ENCODE measurements around the gene SF3A1. TPM values are rescaled to one million over a fixed set of nuclear protein-coding genes. Genes with fewer than 3 reads are reported as not detected.

SF3A1 gene
- total RNA-seq, 2 donors from 2014 or later = 317 to 372 TPM

DNA sequence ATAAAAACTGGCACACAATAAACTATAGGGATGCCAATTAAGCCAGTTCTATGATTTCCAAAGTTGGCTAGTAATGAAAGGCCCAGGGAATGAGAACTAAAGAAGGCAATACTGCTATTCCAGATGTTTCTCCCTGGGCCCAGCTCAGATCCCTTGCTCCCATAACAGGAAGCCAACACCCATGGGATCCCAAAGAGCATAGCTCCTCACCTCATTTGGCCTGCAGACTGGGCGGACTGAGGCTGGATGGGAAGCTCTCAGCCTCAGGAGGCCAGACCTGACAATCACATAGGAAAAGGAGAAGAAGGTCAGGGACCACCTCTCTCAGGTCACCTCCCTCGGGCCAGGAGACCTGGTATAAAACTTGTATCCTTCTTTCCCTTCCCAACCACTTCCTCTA is 35.2 kb downstream of the SF3A1 start:
- Mint-ChIP-seq H3K4me1 (peaks cover 78% of the 10 kb centered on the region), H3K27ac (peak overlapping the region; percentile 74), H3K4me3 (no peak overlapping the region), H3K36me3 (ENCODE audit: low read depth) (peaks cover 8% of the 10 kb centered on the region), H3K27me3 (no peaks in the 10 kb centered on the region)
- DNase-seq = no peak
- no peak for ATAC-seq
- no peaks in the 10 kb centered on the region for H3K9me3 ChIP-seq (ENCODE audit: control insufficient read depth, low read length, poor library complexity, severe bottlenecking)

DNA sequence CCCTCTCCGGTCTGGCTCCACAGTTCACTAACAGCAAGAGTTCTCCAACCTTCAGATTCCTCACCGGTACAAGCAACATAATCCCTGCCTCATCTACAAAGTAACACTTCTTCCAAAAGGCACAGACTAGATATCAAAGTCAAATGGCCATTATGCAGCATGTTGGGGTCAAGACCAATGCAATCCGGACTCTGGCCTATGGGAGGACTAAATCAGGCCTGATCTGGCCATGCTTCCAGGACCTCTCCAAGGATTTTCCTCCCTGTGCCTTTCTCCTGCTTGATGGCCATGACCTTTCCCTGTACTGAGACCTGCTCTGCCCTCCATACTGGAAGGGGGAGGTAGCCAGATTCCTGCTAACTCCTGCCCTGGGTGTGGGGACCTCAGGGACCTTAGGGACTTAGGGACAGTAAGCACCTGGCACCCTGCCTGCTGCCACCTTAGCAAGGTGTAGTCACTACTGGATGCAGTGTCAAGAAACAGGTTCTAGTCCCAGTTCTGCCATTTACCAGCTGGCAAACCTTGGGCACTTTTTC is 36.6 kb downstream of the SF3A1 start:
- ATAC-seq (no peak), DNase-seq (no peak)
- peak overlapping the region; percentile 86 for H3K27ac Mint-ChIP-seq
- no peaks in the 10 kb centered on the region for H3K27me3 Mint-ChIP-seq
- no peak overlapping the region for H3K4me3 Mint-ChIP-seq
- H3K9me3 ChIP-seq (ENCODE audit: control insufficient read depth, low read length, poor library complexity, severe bottlenecking) = no peaks in the 10 kb centered on the region
- peaks cover 83% of the 10 kb centered on the region for H3K4me1 Mint-ChIP-seq
- peaks cover 8% of the 10 kb centered on the region for H3K36me3 Mint-ChIP-seq (ENCODE audit: low read depth)

DNA sequence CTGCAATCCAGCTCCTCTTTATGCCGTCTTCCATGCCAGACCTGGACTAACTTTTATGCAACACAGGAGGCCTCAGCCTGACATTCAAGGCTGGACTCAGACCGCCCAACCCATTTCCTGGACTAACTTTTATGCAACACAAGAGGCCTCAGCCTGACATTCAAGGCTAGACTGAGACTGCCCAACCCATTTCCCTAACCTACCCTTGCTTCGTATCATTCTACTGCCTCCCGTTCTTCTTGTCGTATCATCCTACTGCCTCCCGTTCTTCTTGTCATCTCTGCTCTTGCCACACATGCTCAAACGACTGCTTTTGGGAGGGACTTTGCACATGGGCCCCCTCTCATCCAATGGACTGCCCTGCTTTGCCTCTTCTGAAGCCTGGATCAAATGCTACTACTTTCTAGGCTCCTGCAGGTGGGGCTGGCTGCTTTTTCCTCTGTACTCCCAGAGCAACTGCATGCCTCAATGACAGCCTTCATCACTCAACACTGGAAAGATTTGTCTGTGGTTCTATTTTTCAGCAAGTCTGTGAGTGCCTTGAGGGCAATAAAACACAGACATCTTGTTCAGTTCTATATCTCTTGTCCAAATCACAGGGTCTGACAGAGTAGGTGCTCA is 37.8 kb downstream of the SF3A1 start:
- Mint-ChIP-seq H3K27me3 (no peaks in the 10 kb centered on the region), H3K36me3 (ENCODE audit: low read depth) (peaks cover 8% of the 10 kb centered on the region), H3K4me3 (peak overlapping the region; percentile 53), H3K4me1 (peaks cover 80% of the 10 kb centered on the region), H3K27ac (peak overlapping the region; percentile 86)
- ATAC-seq (no peak), DNase-seq (no peak)
- no peaks in the 10 kb centered on the region for H3K9me3 ChIP-seq (ENCODE audit: control insufficient read depth, low read length, poor library complexity, severe bottlenecking)

DNA sequence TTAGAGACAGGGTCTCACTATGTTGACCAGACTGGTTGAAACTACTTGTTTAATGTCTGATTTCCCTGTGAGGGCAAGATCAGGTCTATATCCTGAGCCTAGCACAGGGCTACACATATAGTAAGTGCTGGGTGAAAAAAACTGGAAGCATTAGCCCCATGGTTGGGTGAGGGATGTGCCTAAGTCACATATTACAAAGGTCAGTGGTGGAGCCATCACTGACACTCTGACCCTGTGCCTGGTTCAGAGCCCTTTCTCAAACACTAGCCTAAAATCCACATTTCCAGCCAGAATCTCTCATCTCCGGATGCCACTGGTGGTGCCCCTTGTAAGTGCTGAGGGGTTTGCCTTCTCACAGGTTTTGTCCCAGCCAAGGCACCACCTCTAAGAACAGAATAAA is 38.9 kb downstream of the SF3A1 start:
- no peaks in the 10 kb centered on the region for H3K27me3 Mint-ChIP-seq
- DNase-seq (no peak), ATAC-seq (no peak)
- no peaks in the 10 kb centered on the region for H3K9me3 ChIP-seq (ENCODE audit: control insufficient read depth, low read length, poor library complexity, severe bottlenecking)
- peaks cover 8% of the 10 kb centered on the region for H3K36me3 Mint-ChIP-seq (ENCODE audit: low read depth)
- H3K27ac Mint-ChIP-seq = peak overlapping the region; percentile 86
- H3K4me3 Mint-ChIP-seq = no peak overlapping the region
- peaks cover 74% of the 10 kb centered on the region for H3K4me1 Mint-ChIP-seq

DNA sequence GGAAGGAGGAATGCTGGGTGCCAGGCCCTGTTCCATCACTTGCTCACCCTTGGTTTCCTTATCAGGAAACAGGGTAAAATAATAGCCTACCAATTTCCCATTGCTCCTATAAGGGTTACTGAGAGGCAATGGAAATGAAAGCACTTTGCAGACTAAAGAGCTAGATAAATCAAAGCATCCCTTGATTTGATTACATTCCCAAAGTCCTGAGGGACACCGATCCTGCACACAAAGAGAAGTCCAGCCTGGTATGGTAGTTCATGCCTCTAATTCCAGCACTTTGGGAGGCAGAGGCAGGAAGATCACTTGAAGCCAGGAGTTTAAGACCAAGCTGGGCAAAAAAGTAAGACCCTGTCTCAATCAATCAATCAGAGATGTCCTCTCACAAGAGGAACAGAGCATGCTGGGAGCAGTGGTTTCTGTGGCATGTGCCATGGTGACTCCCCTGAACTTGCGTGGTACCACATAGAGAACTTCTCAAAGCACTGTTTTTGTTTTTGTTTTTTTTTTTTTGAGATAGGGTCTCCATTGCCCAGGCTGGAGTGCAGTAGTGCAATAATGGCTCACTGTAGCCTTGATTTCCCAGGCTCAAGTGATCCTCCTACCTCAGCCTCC is 40.6 kb downstream of the SF3A1 start:
- DNase-seq = no peak
- H3K27ac Mint-ChIP-seq = peak overlapping the region; percentile 86

DNA sequence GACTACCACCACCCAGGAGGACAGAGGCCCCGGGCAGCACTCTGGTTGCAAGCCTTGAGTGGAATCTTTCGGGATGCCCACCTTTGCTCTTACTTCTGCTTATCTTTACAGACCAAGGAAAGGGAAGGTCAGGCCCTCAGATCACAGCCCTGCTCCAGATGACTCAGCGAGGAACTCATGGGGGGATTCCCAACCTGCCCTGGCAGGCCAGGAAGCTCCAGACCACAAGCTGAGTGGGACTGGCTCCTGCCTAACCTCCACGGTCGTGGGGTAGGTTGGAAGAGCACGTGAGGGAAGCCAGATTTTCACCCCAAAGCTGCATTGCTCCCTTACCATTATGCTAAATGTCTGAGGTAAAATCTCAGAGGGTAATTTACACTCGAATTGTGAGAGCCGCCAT is 41.8 kb downstream of the SF3A1 start:
- DNase-seq = peak; percentile 36 to 63 (median 43)
- peaks cover 11% of the 10 kb centered on the region for H3K36me3 Mint-ChIP-seq (ENCODE audit: low read depth)
- peak overlapping the region; percentile 61 for H3K4me3 Mint-ChIP-seq

More for the DNA sequence above, 40.6 kb downstream of the SF3A1 start:
- H3K4me3 Mint-ChIP-seq = peak overlapping the region; percentile 61
- H3K9me3 ChIP-seq (ENCODE audit: control insufficient read depth, low read length, poor library complexity, severe bottlenecking) = no peaks in the 10 kb centered on the region
- no peak for ATAC-seq
- no peaks in the 10 kb centered on the region for H3K27me3 Mint-ChIP-seq
- H3K4me1 Mint-ChIP-seq = peaks cover 82% of the 10 kb centered on the region
- H3K36me3 Mint-ChIP-seq (ENCODE audit: low read depth) = peaks cover 11% of the 10 kb centered on the region

DNA sequence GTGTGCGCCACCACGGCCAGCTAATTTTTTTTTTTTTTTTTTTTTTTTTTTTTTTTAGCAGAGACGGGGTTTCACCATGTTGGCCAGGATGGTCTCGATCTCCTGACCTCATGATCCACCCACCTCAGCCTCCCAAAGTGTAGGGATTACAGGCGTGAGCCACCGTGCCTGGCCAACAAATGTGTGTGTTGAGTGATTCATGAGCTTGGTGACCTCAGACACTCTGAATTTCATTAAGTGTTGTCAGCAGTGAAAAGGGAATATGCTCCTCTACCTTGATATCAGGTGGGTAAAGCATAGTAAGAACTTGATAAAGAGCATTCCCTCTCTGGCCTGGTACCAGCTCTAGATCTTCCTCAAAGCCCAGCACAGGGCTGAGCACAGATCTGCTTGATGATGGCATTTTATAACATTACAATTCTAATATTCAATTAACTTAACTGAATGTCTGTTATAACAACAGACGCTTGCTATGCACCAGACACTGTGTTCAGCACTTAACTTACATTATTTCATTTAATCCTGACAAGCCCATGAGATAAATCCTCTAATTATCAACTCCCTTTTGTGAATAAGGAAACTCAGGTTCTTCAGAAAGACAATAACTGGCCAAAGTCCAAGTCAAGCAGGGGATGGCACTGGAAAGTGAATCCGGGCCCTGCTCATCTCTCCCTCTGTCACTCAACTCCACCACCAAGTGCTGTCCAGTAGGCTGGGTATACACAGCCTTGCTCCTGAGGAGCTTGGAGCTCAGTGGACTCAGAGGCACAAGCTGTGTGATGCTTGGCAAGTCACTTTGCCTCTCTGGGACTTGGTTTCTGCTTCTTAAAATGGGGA is 42.9 kb downstream of the SF3A1 start:
- Mint-ChIP-seq H3K27ac (peak overlapping the region; percentile 86), H3K4me3 (peak overlapping the region; percentile 61), H3K27me3 (no peaks in the 10 kb centered on the region), H3K4me1 (peaks cover 77% of the 10 kb centered on the region), H3K36me3 (ENCODE audit: low read depth) (peaks cover 6% of the 10 kb centered on the region)
- no peak for DNase-seq
- no peaks in the 10 kb centered on the region for H3K9me3 ChIP-seq (ENCODE audit: control insufficient read depth, low read length, poor library complexity, severe bottlenecking)
- ATAC-seq = no peak

More for the DNA sequence above, 41.8 kb downstream of the SF3A1 start:
- Mint-ChIP-seq H3K4me1 (peaks cover 84% of the 10 kb centered on the region), H3K27me3 (no peaks in the 10 kb centered on the region), H3K27ac (peak overlapping the region; percentile 86)
- peak; percentile 89 for ATAC-seq
- no peaks in the 10 kb centered on the region for H3K9me3 ChIP-seq (ENCODE audit: control insufficient read depth, low read length, poor library complexity, severe bottlenecking)

DNA sequence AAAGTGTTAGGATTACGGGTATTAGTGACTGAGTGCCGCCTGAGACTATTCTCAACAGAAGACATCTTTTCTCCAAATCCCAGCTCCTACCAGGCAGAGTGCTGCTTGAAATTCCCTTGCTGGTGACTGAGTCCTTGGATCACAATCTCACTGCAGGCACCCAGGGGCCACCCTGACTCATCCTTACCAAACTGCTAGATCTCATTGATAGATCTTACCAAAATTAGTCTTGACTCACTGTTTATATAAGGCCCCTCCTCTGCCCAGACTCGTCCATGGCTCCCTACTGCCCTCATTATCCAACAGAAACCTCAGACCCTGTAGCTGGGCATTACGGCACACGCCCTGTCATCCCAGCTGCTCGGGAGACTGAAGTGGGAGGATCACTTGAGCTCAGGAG is 44.6 kb downstream of the SF3A1 start:
- H3K27me3 Mint-ChIP-seq = no peaks in the 10 kb centered on the region
- H3K4me3 Mint-ChIP-seq = peak overlapping the region; percentile 19
- H3K9me3 ChIP-seq (ENCODE audit: control insufficient read depth, low read length, poor library complexity, severe bottlenecking) = no peaks in the 10 kb centered on the region
- no peak for ATAC-seq
- peak overlapping the region; percentile 86 for H3K27ac Mint-ChIP-seq
- H3K4me1 Mint-ChIP-seq = peaks cover 79% of the 10 kb centered on the region
- peaks cover 4% of the 10 kb centered on the region for H3K36me3 Mint-ChIP-seq (ENCODE audit: low read depth)
- DNase-seq = no peak

DNA sequence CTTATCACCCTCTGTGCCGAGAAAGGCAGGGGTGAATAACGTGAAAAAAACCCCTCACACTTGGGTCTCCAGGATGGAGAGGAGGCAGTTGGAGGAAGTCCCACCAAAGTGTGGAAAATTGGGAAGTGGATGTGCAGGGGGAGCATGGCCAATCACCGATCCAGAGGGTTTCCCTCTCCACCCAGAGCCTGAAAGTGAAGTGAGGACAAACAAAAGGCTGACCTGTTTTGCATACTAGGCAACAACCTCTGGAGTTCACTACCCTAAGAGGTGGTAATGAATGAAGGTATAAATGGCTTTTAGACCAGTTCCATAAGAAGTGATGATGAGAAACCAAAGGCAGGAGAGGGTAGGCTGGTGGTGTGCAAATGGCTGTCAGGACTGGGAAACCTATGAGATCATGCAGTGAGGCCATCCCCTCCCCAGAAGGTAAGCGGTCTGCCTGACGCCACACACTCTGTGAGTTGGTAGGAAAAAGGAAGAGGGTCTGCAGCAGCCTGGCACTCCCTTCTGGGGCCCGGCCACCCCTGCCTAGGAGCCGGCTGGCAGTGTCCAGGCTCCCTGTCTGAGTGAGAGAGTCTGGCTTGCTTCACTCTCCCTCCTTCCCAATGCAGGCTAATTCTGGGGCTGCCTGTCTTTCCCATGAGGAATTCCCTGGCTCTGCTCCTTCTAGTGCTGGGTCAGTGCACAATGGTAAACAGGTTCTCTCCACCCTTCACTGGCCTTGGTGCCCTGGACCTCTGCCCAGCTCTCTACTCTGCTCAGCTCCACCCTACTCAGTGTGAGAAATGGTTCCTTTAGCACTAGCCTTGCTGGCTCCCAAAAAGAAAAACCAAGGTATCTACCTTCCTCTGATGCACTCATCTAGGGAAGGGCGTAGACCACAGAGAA is 45.6 kb downstream of the SF3A1 start:
- Mint-ChIP-seq H3K27ac (peak overlapping the region; percentile 86), H3K27me3 (no peaks in the 10 kb centered on the region), H3K4me1 (peaks cover 83% of the 10 kb centered on the region), H3K4me3 (peak overlapping the region; percentile 86), H3K36me3 (ENCODE audit: low read depth) (peaks cover 4% of the 10 kb centered on the region)
- no peak for ATAC-seq
- no peaks in the 10 kb centered on the region for H3K9me3 ChIP-seq (ENCODE audit: control insufficient read depth, low read length, poor library complexity, severe bottlenecking)
- no peak for DNase-seq

DNA sequence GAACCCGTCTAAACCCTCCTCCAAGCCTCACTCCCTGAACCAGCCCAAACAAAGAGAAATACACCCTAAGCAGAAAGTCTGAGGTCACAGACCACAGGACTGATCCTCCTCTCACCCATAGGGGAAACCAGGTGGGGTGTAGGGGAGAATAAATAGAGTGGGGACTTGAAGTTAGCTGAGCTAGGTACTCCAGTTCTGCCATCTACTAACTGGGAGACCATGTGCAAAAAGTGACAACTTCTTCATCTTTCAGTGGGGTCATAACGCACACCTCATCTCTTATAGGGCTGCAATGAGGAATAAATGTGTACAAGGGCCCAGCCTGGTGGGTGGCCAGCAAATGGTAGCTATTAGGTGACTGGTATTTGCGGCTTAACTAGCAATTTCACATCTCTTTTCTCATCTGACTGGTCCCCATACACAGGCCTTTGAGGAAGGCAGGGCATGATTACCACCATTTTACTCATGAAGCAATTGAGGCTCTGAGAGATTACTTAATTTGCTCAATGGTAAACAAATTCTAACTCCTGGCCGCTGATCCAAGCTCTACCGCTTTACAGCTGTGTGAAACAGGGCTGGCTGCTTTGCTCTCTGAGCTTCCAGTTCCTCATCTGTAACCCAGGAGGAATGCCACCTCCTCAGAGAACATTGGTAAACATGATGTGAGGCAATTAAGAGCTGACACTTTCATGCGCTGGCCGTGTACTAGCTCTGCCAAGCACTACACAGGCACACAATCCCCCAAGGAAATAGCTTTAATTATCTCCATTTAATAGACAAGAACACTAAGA is 46.5 kb downstream of the SF3A1 start:
- Mint-ChIP-seq H3K27ac (peak overlapping the region; percentile 86), H3K36me3 (ENCODE audit: low read depth) (peaks cover 4% of the 10 kb centered on the region), H3K4me3 (peak overlapping the region; percentile 86), H3K27me3 (no peaks in the 10 kb centered on the region), H3K4me1 (peaks cover 83% of the 10 kb centered on the region)
- no peak for DNase-seq
- no peaks in the 10 kb centered on the region for H3K9me3 ChIP-seq (ENCODE audit: control insufficient read depth, low read length, poor library complexity, severe bottlenecking)
- ATAC-seq = peak; percentile 58

DNA sequence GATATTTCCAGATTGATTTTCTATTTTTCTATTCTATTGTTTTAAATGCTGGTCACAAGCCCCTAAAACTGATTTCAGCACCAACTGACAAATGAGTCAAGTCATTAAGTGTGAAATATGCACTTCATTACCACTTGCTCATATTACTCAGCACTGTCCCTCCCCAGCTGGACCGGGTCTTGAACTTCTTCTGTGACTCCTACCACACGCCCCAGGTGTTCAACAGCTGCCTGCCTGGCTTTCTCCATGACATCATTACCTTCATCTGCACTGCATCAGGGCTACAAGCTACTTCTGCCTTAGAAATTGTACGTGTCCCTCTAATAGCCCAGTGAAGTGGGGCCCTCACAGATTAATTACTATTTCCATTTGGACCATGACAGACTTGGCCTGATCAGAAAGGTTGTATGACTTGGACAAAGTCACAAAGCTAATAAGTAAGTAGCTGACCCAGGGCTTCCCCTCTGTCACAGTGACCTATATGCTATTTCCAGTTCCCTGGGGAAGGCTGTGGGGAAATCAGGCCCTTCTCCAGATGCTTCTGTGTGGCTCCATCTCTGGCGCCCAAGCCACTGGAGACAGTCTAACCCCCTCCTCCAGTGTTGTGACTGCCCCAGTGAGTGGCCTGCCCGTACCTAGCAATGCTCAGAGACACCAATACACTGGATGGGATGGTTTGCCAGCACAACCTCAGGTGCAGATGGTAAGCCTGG is 48.0 kb downstream of the SF3A1 start:
- DNase-seq (no peak), ATAC-seq (no peak)
- H3K36me3 Mint-ChIP-seq (ENCODE audit: low read depth) = peaks cover 4% of the 10 kb centered on the region
- H3K4me3 Mint-ChIP-seq = peak overlapping the region; percentile 86
- no peaks in the 10 kb centered on the region for H3K9me3 ChIP-seq (ENCODE audit: control insufficient read depth, low read length, poor library complexity, severe bottlenecking)
- peaks cover 86% of the 10 kb centered on the region for H3K4me1 Mint-ChIP-seq
- no peaks in the 10 kb centered on the region for H3K27me3 Mint-ChIP-seq
- H3K27ac Mint-ChIP-seq = peak overlapping the region; percentile 86

All from T-helper 17 cell (primary cell).